OCI-LY7 (cell line): ENCODE data around the gene DBNL.

Source experiments
- EZH2phosphoT487 ChIP-seq: fragments of 200-600 bp; sonication (generic); IDR thresholded peaks from 2 replicates; pipeline ENCODE4 v1.6.1; 2018; ENCODE audit warnings: low read depth, borderline replicate concordance, mild to moderate bottlenecking, mixed run types, antibody characterized with exemption, low read length, moderate library complexity, mixed read lengths
- TF ChIP-seq, protein P1 (sequence below): fragments of 200-600 bp; sonication (generic); conservative IDR thresholded peaks from 2 replicates; pipeline ENCODE4 v1.5.1; 2014; ENCODE audit warnings: mild to moderate bottlenecking, antibody characterized with exemption, low read length, moderate library complexity, mixed read lengths

DNA sequence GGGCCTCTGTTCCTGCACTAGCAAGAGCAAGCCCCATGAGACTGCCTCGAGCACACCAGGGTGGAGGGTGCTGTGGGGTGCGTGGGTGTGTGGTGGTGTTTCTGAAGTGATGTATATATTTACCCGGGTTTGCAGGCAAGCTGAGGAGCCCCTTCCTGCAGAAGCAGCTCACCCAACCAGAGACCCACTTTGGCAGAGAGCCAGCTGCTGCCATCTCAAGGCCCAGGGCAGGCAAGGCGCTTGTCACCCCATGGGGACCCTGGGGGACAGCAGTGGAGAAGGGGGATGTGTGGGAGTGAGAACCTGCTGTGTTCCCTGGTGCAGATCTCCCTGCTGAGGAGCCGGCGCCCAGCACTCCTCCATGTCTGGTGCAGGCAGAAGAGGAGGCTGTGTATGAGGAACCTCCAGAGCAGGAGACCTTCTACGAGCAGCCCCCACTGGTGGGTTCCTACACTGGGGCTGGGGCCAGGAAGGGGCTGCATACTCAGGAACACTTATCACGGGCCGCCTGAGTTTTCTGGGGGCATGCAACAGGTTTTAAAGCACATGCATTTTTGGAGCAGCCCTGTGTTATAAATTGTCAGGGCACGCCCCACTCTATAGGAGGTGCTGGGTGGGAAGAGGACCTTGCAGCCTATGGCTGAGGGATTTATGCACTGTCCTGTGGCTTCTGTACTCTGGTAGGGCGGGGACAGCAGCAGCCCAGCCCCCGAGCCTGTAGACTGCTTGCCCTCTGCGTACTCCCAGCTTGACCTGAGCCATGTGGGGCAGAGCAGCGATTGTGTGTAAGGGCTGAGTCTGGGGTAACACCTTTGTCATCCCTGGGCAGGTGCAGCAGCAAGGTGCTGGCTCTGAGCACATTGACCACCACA is 15.0 kb downstream of the DBNL start:
- TF ChIP-seq, protein P1, sequence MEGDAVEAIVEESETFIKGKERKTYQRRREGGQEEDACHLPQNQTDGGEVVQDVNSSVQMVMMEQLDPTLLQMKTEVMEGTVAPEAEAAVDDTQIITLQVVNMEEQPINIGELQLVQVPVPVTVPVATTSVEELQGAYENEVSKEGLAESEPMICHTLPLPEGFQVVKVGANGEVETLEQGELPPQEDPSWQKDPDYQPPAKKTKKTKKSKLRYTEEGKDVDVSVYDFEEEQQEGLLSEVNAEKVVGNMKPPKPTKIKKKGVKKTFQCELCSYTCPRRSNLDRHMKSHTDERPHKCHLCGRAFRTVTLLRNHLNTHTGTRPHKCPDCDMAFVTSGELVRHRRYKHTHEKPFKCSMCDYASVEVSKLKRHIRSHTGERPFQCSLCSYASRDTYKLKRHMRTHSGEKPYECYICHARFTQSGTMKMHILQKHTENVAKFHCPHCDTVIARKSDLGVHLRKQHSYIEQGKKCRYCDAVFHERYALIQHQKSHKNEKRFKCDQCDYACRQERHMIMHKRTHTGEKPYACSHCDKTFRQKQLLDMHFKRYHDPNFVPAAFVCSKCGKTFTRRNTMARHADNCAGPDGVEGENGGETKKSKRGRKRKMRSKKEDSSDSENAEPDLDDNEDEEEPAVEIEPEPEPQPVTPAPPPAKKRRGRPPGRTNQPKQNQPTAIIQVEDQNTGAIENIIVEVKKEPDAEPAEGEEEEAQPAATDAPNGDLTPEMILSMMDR, result no peak
- TF ChIP-seq EZH2phosphoT487, result no peak
